A549 (cell line): Measurements from ENCODE around the gene PAM16. TPM values are rescaled to one million over a fixed set of nuclear protein-coding genes. Genes with fewer than 3 reads are reported as not detected.

Source experiments
- ATAC-seq, 2 experiments: fragments of 200-7000 bp in 1 of 2; fragments of >200 bp in 1 of 2; cut with Nextera tagmentation in 1 of 2; cut with Tn5 transposase in 1 of 2; 3 replicates each; pipeline versions ENCODE4 v1.8.0 to v1.9.1; 2018 to 2020; ENCODE audit warnings: mild to moderate bottlenecking in 1 of 2, moderate library complexity in 1 of 2
- CTCF ChIA-PET: fragments of 300-600 bp; sonication (Branson Sonifier 250); formaldehyde crosslinking; extraction: SDS; loops from one replicate; lab custom pipeline; 2021; ENCODE audit warnings: antibody characterized with exemption, inconsistent platforms; lab: Yijun Ruan, JAX
- POLR2A ChIA-PET: fragments of 350-600 bp; formaldehyde crosslinking; extraction: SDS; loops from one replicate; lab custom pipeline; 2021; ENCODE audit warnings: antibody characterized with exemption, inconsistent platforms; lab: Yijun Ruan, JAX
- DNase-seq, 2 experiments: peaks; one replicate each; pipeline versions ENCODE4 v3.0.0 to v3.0.0-alpha.2; 2011 to 2016; ENCODE audit warnings: low read depth in 1 of 2, low spot score in 1 of 2
- FAIRE-seq: peaks from 2 replicates; lab custom pipeline; 2011; peaks lifted over from hg19 to GRCh38; lab: Jason Lieb, UNC
- H3K27ac ChIP-seq, 2 experiments: fragments of >200 bp; sonication (Bioruptor Twin); formaldehyde crosslinking; 3 replicates each; pipeline ENCODE4 v1.5.1; 2016 to 2017
- H3K4me1 ChIP-seq: fragments of >200 bp; sonication (Bioruptor Twin); formaldehyde crosslinking; 3 replicates; pipeline ENCODE4 v1.6.1; 2016
- H3K4me2 ChIP-seq: fragments of >200 bp; sonication (Bioruptor Twin); formaldehyde crosslinking; 3 replicates; pipeline ENCODE4 v1.6.1; 2016
- H3K4me3 ChIP-seq: fragments of >200 bp; sonication (Bioruptor Twin); formaldehyde crosslinking; 3 replicates; pipeline ENCODE4 v1.5.1; 2016
- H3K9me3 ChIP-seq: fragments of >200 bp; sonication (Bioruptor Twin); formaldehyde crosslinking; 3 replicates; pipeline ENCODE4 v1.6.1; 2016
- ATOH8 ChIP-seq: fragments of 250-450 bp; sonication (Bioruptor Pico); IDR thresholded peaks from 2 replicates; pipeline ENCODE4 v1.5.0; 2020; ENCODE audit warnings: low read depth, mild to moderate bottlenecking, moderate library complexity
- CHD4 ChIP-seq: fragments of 200-600 bp; sonication (generic); IDR thresholded peaks from 2 replicates; pipeline ENCODE4 v1.6.1; 2016; ENCODE audit warnings: antibody characterized with exemption, mild to moderate bottlenecking, borderline replicate concordance
- EHF ChIP-seq: fragments of 250-450 bp; sonication (Bioruptor Pico); IDR thresholded peaks from 2 replicates; pipeline ENCODE4 v1.5.0; 2020; ENCODE audit warnings: mild to moderate bottlenecking
- EHMT2 ChIP-seq: fragments of 200-600 bp; sonication (generic); IDR thresholded peaks from 2 replicates; pipeline ENCODE4 v1.6.1; 2016; ENCODE audit warnings: antibody characterized with exemption, low read depth, mild to moderate bottlenecking, moderate library complexity
- FOSL2 ChIP-seq, 2 experiments: fragments of 450-650 bp in 1 of 2; fragments of >200 bp in 1 of 2; sonication (Bioruptor Twin) in 1 of 2; formaldehyde crosslinking; IDR thresholded peaks; 2 replicates each; pipeline versions ENCODE4 v1.5.0 to v1.6.1; 2016 to 2020; ENCODE audit warnings: mild to moderate bottlenecking in 1 of 2, moderate library complexity in 1 of 2
- FOXS1 ChIP-seq: fragments of 250-450 bp; sonication (Bioruptor Pico); IDR thresholded peaks from 2 replicates; pipeline ENCODE4 v1.5.0; 2020; ENCODE audit warnings: mild to moderate bottlenecking, moderate library complexity
- GATA3 ChIP-seq: IDR thresholded peaks from 2 replicates; pipeline ENCODE4 v1.6.1; 2012; ENCODE audit warnings: borderline replicate concordance
- HOXA7 ChIP-seq: fragments of 250-450 bp; sonication (Bioruptor Pico); IDR thresholded peaks from 2 replicates; pipeline ENCODE4 v1.5.0; 2020; ENCODE audit warnings: mild to moderate bottlenecking, moderate library complexity
- KDM1A ChIP-seq: fragments of 200-600 bp; sonication (generic); IDR thresholded peaks from 2 replicates; pipeline ENCODE4 v1.6.1; 2016; ENCODE audit warnings: low read depth, mild to moderate bottlenecking
- KDM5A ChIP-seq: fragments of 200-600 bp; sonication (generic); IDR thresholded peaks from 2 replicates; pipeline ENCODE4 v1.6.1; 2016; ENCODE audit warnings: antibody characterized with exemption, mild to moderate bottlenecking
- MAZ ChIP-seq: fragments of 150-350 bp; IDR thresholded peaks from 2 replicates; pipeline ENCODE4 v1.6.1; 2014; ENCODE audit warnings: antibody characterized with exemption, low read depth, low read length, borderline replicate concordance
- NFE2L2 ChIP-seq: fragments of 150-350 bp; conservative IDR thresholded peaks from 2 replicates; pipeline ENCODE4 v1.6.1; 2014; ENCODE audit warnings: low read length
- PBX3 ChIP-seq: IDR thresholded peaks from 2 replicates; pipeline ENCODE4 v1.6.1; 2012
- PHF8 ChIP-seq: fragments of 200-600 bp; sonication (generic); IDR thresholded peaks from 2 replicates; pipeline ENCODE4 v1.6.1; 2016; ENCODE audit warnings: low read depth, mild to moderate bottlenecking, antibody characterized with exemption, moderate library complexity, borderline replicate concordance
- POLR2A ChIP-seq: IDR thresholded peaks from 2 replicates; pipeline ENCODE4 v1.6.1; 2012; ENCODE audit warnings: mild to moderate bottlenecking, low read length
- RAD21 ChIP-seq, 2 experiments: fragments of >200 bp in 1 of 2; sonication (Bioruptor Twin) in 1 of 2; formaldehyde crosslinking in 1 of 2; IDR thresholded peaks in 1 of 2; conservative IDR thresholded peaks in 1 of 2; 2 replicates in 1 of 2; 3 replicates in 1 of 2; pipeline ENCODE4 v1.6.1; 2012 to 2018; ENCODE audit warnings: inconsistent platforms in 1 of 2
- RARB ChIP-seq: fragments of 250-450 bp; sonication (Bioruptor Pico); IDR thresholded peaks from 2 replicates; pipeline ENCODE4 v1.8.0; 2021; ENCODE audit warnings: mild to moderate bottlenecking, moderate library complexity
- RFX5 ChIP-seq: fragments of 450-650 bp; IDR thresholded peaks from 2 replicates; pipeline ENCODE4 v1.7.1; 2014; ENCODE audit warnings: antibody characterized with exemption, mild to moderate bottlenecking, moderate library complexity
- RNF2 ChIP-seq: fragments of 200-600 bp; sonication (generic); IDR thresholded peaks from 2 replicates; pipeline ENCODE4 v1.6.1; 2016; ENCODE audit warnings: low read depth, mild to moderate bottlenecking, antibody characterized with exemption, moderate library complexity, borderline replicate concordance
- TP53 ChIP-seq: fragments of 250-450 bp; sonication (Bioruptor Pico); IDR thresholded peaks from 2 replicates; pipeline ENCODE4 v1.5.0; 2021; ENCODE audit warnings: mild to moderate bottlenecking, moderate library complexity
- ZFP36 ChIP-seq: fragments of 450-650 bp; IDR thresholded peaks from 2 replicates; pipeline ENCODE4 v1.6.1; 2014; ENCODE audit warnings: borderline replicate concordance; ENCODE audit not compliant: partially characterized antibody
- ZSCAN20 ChIP-seq: fragments of 250-450 bp; sonication (Bioruptor Pico); IDR thresholded peaks from 2 replicates; pipeline ENCODE4 v1.8.0; 2022; ENCODE audit warnings: mild to moderate bottlenecking, moderate library complexity
- WGBS: methylation state at CpG from one replicate; pipeline ENCODE4 v1.1.6; 2017; ENCODE audit errors: missing lambda C conversion rate; 5-methylcytosine and 5-hydroxymethylcytosine counted together
- polyA plus RNA-seq, 4 experiments: library from polyadenylated mRNA; depleted of rRNA in 3 of 4; stranded (reverse); fragments of >200 nt; fragmentation: RNase III in 1 of 4; extraction: RNeasy Plus Mini Kit Qiagen cat#74134 plus additional on column Dnase treatment in 1 of 4; gene quantifications; 2 replicates in 3 of 4; 3 replicates in 1 of 4; pipeline ENCODE4 v1.2.3, GENCODE V29; 2011 to 2017
- TF ChIP-seq, protein P1 (sequence below): fragments of 200-600 bp; sonication (generic); IDR thresholded peaks from 2 replicates; pipeline ENCODE4 v1.6.1; 2016; ENCODE audit warnings: antibody characterized with exemption, mild to moderate bottlenecking, moderate library complexity

The PAM16 gene
- polyA plus RNA-seq, 2 of the 4 experiments (the other 2 are of a cell fraction): 55.1 to 59.1 TPM

- DNase-seq: no peak
- FAIRE-seq: no peak
- Histone ChIP-seq H3K4me2 (peak overlapping the region; percentile 93), H3K27ac (peak overlapping the region; percentile 96), H3K9me3 (no peaks in the 10 kb centered on the region), H3K4me3 (peak overlapping the region; percentile 87), H3K4me1 (peaks cover 75% of the 10 kb centered on the region)
- 57% methylated on average over 13 of the region's 13 CpGs for WGBS
- ChIA-PET CTCF (interaction anchor here (0.8 to 20.1 kb wide), 11 partner anchors 9 to 151 kb away, joined by 3 to 423 read pairs (median 7); partner anchors contain the start of gene TFAP4), POLR2A (no interaction called here)
- TF ChIP-seq ZSCAN20 (no peak), KDM5A (no peak), POLR2A (no peak)
- no peak for ATAC-seq
These were observed 32.6 kb downstream of the PAM16 start for GRCh38 chr16:4318451-4318910.

DNA sequence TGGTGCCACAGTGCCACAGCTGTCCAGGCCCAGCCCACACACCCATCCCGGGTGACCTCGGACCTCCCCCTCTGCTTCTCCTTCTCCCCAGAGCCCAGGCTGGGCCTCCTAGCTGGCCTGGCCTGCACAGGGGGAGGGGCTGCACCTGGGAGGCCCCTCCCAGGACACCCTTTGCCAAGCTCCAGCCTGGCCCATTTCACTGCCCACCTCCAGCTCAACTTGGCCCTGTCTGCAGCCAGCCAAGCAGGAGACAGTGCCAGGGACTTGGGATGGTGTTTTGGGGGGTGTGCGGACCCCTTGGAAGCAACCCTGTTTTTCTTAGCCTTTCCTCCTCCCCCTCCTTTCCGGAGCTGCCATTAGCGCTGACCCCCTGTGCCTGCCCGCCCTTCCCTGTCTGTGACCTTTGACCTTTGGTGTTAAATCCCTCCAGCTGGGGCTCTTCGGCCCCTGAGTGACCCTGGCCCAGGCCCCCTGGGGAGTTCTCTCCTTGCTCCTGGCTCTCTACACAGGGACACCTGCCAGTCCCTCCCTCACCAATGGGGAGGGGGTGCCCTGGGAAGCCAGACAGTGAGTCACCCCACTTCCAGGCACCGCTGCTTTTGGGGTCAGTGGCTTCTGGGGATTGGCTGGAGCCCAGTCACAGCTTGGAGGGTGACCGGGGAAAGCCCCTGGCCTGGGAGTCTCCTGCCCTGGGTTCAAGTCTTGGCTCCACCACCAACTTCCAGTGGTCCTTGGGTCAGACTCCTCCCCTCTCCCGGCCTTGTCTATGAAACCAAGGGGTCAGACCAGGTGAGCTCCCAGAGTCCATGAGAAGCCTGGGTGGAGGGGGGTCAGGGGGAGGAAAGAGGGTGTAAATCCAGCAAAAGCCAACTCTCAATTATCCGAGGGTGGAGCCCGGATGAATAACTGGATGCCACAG is 33.3 kb downstream of the PAM16 start:
- peak in 1 of 2 experiments; percentile 82 for DNase-seq

DNA sequence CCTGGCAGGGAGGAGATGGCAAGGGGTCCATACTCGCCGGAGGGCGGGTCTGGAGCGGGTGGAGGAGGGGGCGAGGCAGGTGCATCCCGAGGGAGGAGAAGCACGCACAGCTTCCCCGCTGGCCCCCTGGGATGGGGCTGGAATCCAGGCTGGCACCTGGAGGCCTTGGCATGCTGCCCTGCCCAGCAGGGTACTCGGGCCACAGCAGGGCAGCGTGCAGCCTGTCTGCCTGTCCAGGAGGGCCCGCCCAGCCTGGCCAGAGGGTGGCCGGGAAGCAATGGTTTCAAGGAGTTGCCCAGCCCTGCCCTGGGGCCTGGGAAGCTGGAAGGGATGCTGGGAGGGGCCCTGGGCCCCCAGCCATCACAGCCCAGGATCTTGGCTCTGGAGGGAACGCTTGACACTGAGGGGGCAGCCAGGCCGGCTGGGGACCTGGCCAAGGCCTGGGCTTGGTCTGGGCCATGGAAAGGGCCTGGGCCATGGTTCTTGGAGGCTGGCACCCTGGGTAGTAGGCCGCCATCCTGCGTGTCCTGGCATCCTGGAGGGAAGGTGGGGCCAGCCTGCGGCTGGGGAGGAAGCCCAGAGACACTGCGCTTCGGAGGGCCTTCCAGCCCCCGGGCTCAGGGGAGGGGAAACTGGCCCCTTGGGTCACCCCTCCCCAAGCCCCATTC is 34.1 kb downstream of the PAM16 start:
- peak overlapping the region; percentile 93 for H3K4me2 ChIP-seq
- POLR2A ChIA-PET: interaction anchor here (0.5 to 2.7 kb wide), 7 partner anchors 9 to 45 kb away, joined by 3 to 15 read pairs (median 3); partner anchors contain the start of gene TFAP4
- FAIRE-seq (no peak), DNase-seq (peak in 1 of 2 experiments; percentile 81), ATAC-seq (peak; percentile 35 to 69)
- H3K4me1 ChIP-seq: peaks cover 67% of the 10 kb centered on the region
- CTCF ChIA-PET: interaction anchor here (0.8 to 20.1 kb wide), 10 partner anchors 9 to 334 kb away, joined by 3 to 423 read pairs (median 10); partner anchors contain the start of gene TFAP4
- H3K4me3 ChIP-seq: peak overlapping the region; percentile 87
- 0% methylated on average over 13 of the region's 20 CpGs for WGBS
- peak overlapping the region; percentile 96 for H3K27ac ChIP-seq
- no peaks in the 10 kb centered on the region for H3K9me3 ChIP-seq
- TF ChIP-seq NFE2L2 (no peak), ZFP36 (no peak), KDM1A (no peak), MAZ (no peak), RAD21 (conservative IDR thresholded peaks at IDR 0.05 in 1 of 2, IDR thresholded peaks at IDR 0.05 in 1 of 2) (no peak), ATOH8 (CRISPR knock-in tag) (no peak), TP53 (CRISPR knock-in tag) (no peak), RFX5 (no peak), EHMT2 (no peak), RNF2 (no peak), HOXA7 (no peak), PHF8 (no peak)

More for the DNA sequence above, 33.3 kb downstream of the PAM16 start:
- Histone ChIP-seq H3K27ac (peak overlapping the region; percentile 96), H3K4me1 (peaks cover 75% of the 10 kb centered on the region), H3K9me3 (no peaks in the 10 kb centered on the region), H3K4me3 (peak overlapping the region; percentile 87), H3K4me2 (peak overlapping the region; percentile 93)
- ATAC-seq (peak; percentile 11 to 57; a peak in 4 of 6 replicates), FAIRE-seq (no peak)
- no peak for TF ChIP-seq FOSL2 (IDR thresholded peaks at IDR 0.05)
- TF ChIP-seq FOSL2 (CRISPR knock-in tag; IDR thresholded peaks at IDR 0.05): peak; percentile 38; the same call in 1 of the 2 replicates
- TF ChIP-seq, protein P1, sequence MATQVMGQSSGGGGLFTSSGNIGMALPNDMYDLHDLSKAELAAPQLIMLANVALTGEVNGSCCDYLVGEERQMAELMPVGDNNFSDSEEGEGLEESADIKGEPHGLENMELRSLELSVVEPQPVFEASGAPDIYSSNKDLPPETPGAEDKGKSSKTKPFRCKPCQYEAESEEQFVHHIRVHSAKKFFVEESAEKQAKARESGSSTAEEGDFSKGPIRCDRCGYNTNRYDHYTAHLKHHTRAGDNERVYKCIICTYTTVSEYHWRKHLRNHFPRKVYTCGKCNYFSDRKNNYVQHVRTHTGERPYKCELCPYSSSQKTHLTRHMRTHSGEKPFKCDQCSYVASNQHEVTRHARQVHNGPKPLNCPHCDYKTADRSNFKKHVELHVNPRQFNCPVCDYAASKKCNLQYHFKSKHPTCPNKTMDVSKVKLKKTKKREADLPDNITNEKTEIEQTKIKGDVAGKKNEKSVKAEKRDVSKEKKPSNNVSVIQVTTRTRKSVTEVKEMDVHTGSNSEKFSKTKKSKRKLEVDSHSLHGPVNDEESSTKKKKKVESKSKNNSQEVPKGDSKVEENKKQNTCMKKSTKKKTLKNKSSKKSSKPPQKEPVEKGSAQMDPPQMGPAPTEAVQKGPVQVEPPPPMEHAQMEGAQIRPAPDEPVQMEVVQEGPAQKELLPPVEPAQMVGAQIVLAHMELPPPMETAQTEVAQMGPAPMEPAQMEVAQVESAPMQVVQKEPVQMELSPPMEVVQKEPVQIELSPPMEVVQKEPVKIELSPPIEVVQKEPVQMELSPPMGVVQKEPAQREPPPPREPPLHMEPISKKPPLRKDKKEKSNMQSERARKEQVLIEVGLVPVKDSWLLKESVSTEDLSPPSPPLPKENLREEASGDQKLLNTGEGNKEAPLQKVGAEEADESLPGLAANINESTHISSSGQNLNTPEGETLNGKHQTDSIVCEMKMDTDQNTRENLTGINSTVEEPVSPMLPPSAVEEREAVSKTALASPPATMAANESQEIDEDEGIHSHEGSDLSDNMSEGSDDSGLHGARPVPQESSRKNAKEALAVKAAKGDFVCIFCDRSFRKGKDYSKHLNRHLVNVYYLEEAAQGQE: no peak
- TF ChIP-seq RARB (CRISPR knock-in tag): no peak
- TF ChIP-seq CHD4: no peak
- 0 out of 2 replicates have a peak, but pooled peaks have one; percentile 34 for TF ChIP-seq GATA3
- no peak for TF ChIP-seq EHF (CRISPR knock-in tag)
- TF ChIP-seq PBX3: peak; percentile 14; the same call in 1 of the 2 replicates
- TF ChIP-seq MAZ: no peak
- no peak for TF ChIP-seq FOXS1 (CRISPR knock-in tag)
- ChIA-PET CTCF (interaction anchor here (0.8 to 20.1 kb wide), 13 partner anchors 8 to 335 kb away, joined by 3 to 423 read pairs (median 4); partner anchors contain the start of gene TFAP4), POLR2A (interaction anchor here (0.5 to 2.7 kb wide), 6 partner anchors 8 to 46 kb away, joined by 3 to 15 read pairs (median 6); partner anchors contain the start of gene TFAP4)
- WGBS: 15% methylated on average over 12 of the region's 12 CpGs
